Vagina (tissue), 2 donors: ENCODE measurements around the gene SGPP2.

Experiments
- POLR2A ChIP-seq, 2 donors: fragments of 450-650 bp; IDR thresholded peaks; one replicate each; pipeline ENCODE4 v1.6.1; 2017; ENCODE audit warnings: antibody characterized with exemption in 2 of 2, mild to moderate bottlenecking in 2 of 2, moderate library complexity in 2 of 2
- TF ChIP-seq, protein P1 (sequence below), 3 experiments: fragments of 450-650 bp in 2 of 3; fragments of 200-600 bp in 1 of 3; sonication (generic) in 1 of 3; IDR thresholded peaks; one replicate each; pipeline ENCODE4 v1.5.1; 2017 to 2019; ENCODE audit warnings: antibody characterized with exemption in 3 of 3, mild to moderate bottlenecking in 2 of 3, moderate library complexity in 2 of 3

DNA sequence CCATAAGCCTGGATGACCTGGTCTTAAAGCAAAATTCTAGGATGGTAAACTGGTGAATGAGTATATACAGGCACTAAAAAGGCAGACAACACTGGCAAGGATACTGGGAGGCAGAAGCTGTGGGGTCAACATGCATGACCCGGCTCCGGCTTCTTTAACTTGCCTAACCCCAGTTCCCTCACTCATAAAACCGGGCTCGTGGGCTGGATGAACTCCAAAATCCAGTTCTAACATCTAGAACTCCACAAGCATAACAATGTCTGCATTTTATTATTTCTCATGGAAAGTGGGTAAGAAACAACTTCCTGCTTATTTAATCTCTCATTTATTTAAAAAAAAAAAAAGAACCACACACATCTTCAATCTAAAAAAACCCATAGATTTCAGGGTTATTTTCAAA, 174.3 kb downstream of the SGPP2 start:
- TF ChIP-seq, protein P1, sequence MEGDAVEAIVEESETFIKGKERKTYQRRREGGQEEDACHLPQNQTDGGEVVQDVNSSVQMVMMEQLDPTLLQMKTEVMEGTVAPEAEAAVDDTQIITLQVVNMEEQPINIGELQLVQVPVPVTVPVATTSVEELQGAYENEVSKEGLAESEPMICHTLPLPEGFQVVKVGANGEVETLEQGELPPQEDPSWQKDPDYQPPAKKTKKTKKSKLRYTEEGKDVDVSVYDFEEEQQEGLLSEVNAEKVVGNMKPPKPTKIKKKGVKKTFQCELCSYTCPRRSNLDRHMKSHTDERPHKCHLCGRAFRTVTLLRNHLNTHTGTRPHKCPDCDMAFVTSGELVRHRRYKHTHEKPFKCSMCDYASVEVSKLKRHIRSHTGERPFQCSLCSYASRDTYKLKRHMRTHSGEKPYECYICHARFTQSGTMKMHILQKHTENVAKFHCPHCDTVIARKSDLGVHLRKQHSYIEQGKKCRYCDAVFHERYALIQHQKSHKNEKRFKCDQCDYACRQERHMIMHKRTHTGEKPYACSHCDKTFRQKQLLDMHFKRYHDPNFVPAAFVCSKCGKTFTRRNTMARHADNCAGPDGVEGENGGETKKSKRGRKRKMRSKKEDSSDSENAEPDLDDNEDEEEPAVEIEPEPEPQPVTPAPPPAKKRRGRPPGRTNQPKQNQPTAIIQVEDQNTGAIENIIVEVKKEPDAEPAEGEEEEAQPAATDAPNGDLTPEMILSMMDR (IDR thresholded peaks at IDR 0.05): no peak
- no peak for TF ChIP-seq POLR2A (IDR thresholded peaks at IDR 0.05)
